CD4-positive, alpha-beta T cell treated with Interleukin-1 beta for 1 hour (primary cell): ENCODE data around the gene LDLRAP1.

Experiments
- DNase-seq, 2 donors: peaks; one replicate each; pipeline ENCODE4 v3.0.0-alpha.2; 2020 to 2022

The LDLRAP1 gene

GRCh38 chr1:25524568-25525360, 18.6 kb upstream of the LDLRAP1 start:
- DNase-seq = no peak

DNA sequence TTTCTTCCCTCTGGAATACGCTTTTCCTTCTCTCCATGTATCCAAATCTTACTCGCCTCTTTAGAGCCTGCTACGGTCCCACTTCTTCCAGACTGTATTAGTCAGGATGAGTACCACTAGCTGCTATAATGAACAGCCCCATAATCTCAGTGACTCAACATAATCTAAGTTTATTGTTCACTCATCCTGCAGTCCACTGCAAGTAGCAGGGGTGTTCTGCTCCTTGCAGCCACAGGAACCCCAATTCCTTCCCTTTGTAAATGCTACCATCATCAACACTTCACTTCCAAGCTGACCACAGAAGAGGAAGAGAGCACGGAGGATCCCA, 18.1 kb upstream of the LDLRAP1 start:
- DNase-seq = no peak

- no peak for DNase-seq
These were observed 16.7 kb upstream of the LDLRAP1 start for GRCh38 chr1:25526753-25527152.

GRCh38 chr1:25527226-25527846, 16.1 kb upstream of the LDLRAP1 start:
- no peak for DNase-seq

DNA sequence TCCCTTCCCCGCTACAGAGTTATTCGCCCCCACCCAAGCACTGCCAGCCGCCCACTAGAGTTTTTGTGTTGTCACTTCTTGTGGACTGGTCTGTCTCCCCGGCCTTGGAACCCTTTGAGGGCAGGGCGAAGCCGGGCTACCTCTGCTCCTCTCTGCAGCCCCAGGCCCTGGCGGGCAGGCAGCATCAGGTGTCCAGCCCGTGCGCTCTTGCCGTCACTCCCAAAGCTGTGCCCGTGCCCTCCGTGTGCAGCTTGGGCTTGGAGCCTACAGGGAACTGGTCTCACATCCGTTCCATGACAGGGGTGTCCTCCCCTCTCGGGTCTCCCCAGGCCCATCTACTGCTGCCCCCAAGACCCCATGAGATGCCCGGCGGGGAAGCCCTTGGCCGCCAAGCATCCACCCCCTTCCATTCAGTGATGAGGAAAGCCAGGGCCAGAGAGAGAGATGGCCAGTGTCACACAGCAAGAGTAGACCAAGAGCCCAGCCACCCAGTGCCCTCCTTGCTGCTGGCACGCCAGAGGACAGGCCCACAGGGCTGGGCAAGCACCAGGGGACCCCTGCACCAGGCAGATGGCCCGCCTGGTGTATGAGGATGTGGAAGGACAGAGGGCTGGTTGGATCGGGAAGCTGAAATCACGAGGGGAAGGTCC, 15.3 kb upstream of the LDLRAP1 start:
- no peak for DNase-seq

DNA sequence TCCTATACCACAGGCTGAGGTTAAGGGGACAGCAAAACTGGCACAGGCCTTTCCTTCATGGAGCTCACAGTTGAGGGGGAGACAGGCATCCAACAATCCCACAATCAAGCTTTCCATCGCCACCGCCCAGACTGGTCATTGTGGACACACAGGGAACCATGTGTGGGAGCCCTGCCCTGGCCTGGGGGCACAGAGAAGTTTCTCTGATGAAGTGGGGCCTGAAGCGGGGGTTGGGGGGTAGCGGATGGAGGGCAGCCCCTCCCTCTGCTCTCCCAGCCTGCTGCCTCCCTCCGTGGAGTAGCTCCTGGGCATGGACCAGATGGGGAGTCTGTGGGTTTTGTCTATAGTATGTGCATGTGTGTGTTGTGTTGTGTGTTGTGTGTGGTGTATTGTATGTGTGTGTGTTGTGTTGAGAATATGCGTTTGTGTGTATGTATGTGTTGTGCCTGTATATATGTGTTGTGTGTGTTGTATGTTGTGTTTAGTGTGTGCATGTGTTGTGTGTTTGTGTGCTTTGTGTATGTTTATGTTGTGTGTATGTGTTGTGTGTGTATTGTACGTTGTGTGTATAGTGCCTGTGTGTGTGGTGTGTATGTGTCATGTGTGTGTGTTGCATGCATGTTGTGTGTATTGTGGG, 14.4 kb upstream of the LDLRAP1 start:
- no peak for DNase-seq

DNA sequence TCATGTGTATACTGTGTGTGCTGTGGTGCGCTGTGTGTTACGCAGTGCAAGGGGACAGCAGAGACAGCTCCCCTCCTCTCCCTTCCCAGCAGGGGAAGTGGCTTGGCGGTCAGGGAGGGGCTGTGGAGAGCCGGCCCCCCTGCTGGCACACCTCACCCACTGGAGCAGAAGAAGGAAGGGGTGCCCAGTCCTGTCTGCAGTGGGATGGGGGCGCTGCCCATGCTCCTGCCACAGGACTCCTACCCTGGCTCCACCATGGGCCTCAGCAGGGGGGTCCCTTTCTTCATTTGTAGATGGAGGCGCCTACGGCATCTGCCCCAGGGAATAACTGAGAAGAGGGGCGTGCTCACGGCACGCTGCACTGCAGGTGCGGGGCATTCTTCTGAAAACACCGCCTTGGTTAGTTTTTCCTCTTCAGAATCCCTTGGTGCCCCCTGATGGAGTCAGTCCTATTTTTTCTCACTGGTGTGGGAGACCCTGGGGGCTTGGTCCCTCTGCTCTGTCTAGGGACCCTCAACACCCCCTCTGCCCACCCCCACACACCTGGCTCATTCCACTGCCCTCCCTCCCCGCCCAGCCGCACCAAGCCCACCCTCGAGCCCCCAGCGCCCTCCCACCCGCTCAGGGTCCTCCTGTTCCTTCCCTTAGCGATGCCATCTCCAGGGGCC, 13.8 kb upstream of the LDLRAP1 start:
- no peak for DNase-seq

- no peak for DNase-seq
These were observed 13.0 kb upstream of the LDLRAP1 start for GRCh38 chr1:25530186-25531081.

DNA sequence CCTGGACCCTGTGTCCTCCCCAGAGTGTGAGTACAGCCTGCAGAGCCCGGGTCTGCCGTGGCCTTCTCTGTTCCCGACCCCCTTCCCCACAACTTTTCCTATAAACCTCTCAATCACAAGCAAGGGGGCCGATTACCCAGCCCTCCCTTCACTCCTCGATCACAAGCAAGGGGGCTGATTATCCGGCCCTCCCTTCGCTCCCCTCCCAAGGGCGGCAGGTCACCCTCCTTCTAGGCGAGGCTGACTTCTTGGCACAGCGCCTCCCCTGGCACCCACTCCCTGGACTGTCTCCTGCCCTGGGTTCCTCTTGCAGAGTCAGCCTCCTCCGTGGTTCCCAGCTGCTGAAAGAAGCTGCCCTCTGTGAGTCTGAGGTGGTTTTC, 12.3 kb upstream of the LDLRAP1 start:
- DNase-seq = no peak

GRCh38 chr1:25532970-25533369, 10.4 kb upstream of the LDLRAP1 start:
- no peak for DNase-seq

GRCh38 chr1:25533775-25534409, 9.5 kb upstream of the LDLRAP1 start:
- no peak for DNase-seq

GRCh38 chr1:25534410-25534788, 9.0 kb upstream of the LDLRAP1 start:
- no peak for DNase-seq

DNA sequence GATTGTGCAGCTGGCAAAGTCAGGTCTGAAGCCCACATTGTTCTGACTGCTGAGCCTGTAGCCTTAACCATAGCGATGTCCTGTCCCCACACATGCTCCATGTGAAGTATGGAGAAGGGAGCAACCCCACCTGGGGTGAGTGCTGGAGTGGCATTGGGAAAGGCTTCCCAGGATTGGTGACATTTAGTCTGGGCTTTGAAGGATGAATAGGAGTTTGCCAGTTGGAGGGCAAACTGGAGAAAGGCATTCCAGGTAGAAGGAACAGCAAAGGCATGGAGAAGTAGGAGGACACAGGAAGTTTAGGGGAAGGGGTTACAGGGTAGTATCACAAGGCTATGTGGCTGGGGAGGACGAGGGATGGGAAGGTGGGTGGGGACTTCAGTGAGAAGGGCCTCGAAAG, 7.3 kb upstream of the LDLRAP1 start:
- DNase-seq = no peak

- no peak for DNase-seq
These were observed 6.1 kb upstream of the LDLRAP1 start for GRCh38 chr1:25537153-25537831.

GRCh38 chr1:25538191-25538767, 5.1 kb upstream of the LDLRAP1 start:
- DNase-seq = no peak

- DNase-seq = no peak
These were observed 2.6 kb upstream of the LDLRAP1 start for GRCh38 chr1:25540750-25541342.

DNA sequence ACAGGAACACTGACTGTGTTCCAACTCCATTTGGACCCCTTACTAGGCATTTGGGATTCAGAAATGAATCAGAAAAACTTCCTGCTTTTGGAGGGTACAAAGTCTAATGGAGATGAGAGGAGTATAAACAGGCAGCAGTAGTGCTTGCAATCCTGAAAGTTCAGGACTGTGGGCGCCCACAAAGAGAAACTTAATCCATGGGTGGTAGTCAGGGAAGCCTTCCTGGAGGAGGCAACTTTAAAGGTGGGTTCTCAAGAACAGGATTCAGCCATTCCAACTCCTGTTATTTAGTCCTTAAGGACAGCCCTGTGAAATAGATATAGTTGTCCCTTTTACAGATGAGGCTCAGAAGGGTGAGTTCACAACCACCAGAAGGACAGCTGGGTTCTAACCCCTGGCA, 2.0 kb upstream of the LDLRAP1 start:
- no peak for DNase-seq

DNA sequence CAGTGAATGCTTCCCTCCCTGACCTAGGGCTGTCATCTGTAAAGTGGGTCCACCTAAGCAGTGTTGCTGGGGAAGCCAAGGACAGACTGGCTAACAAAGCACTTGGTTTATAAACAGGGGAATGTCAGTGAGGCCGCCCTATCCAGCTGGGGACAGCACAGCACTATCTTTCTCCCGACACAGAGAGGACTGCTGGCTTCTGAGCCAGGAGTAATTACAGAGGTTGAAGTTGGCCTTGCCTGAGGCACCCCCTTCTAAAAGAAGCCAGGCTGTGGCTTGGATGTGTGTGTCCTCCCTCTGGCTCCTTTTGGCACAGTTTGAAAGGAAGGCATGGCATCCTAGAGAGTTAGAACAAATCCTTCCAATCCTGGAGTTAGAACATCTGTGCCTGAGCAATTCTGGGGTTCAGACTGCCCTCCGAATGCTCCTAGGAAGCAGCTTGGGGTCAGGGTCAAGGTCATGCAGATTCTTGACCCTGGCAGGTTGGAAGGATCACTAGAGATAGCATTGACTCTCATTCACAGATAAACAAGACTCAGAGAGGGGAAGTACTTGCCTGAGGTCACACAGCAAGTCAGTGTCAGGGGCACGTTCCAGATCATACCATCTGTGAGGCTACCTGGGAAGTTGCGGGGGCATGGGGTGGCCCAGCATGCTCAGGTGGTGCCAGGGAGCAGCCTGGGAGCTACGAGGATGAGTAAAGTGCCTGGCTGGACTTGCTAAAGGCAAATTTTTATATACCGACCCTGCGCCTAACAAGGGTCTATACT, 1.3 kb upstream of the LDLRAP1 start:
- DNase-seq = no peak

GRCh38 chr1:25543005-25543424, 391 bp upstream of the LDLRAP1 start:
- DNase-seq = no peak
